ENCODE results near the gene SEC24C.
"Not testable (repeated sequence)": the region's sequence is repeated elsewhere in the genome, so short reads cannot be mapped to it uniquely, and the experiment has no call there.

The SEC24C gene

GRCh38 chr10:73731588-73732375 lies 12.4 kb upstream of the SEC24C start:
- no peak for DNase-seq (ENCODE audit: low spot score)

- DNase-seq (ENCODE audit: low spot score), result no peak
Measured at GRCh38 chr10:73732426-73732825, 11.7 kb upstream of the SEC24C start.

- DNase-seq (ENCODE audit: low spot score), result no peak
Measured at GRCh38 chr10:73732931-73733623, 11.1 kb upstream of the SEC24C start.

- DNase-seq (ENCODE audit: low spot score), result no peak
Measured at GRCh38 chr10:73734028-73734720, 10.0 kb upstream of the SEC24C start.

GRCh38 chr10:73734796-73735305 lies 9.3 kb upstream of the SEC24C start:
- no peak for DNase-seq (ENCODE audit: low spot score)

GRCh38 chr10:73740501-73741254 lies 3.5 kb upstream of the SEC24C start:
- DNase-seq (ENCODE audit: low spot score), result not testable (repeated sequence)

- no peak for DNase-seq (ENCODE audit: low spot score)
Measured at GRCh38 chr10:73742454-73742734, 1.8 kb upstream of the SEC24C start.

GRCh38 chr10:73743327-73743904 lies 756 bp upstream of the SEC24C start:
- no peak for DNase-seq (ENCODE audit: low spot score)

GRCh38 chr10:73744664-73744975 lies 448 bp downstream of the SEC24C start:
- DNase-seq (ENCODE audit: low spot score), result peak; percentile 42

GRCh38 chr10:73746721-73747120 lies 2.5 kb downstream of the SEC24C start:
- DNase-seq (ENCODE audit: low spot score), result no peak

GRCh38 chr10:73750819-73751218 lies 6.6 kb downstream of the SEC24C start:
- DNase-seq (ENCODE audit: low spot score), result no peak

- no peak for DNase-seq (ENCODE audit: low spot score)
Measured at GRCh38 chr10:73756183-73756582, 12.0 kb downstream of the SEC24C start.

- no peak for DNase-seq (ENCODE audit: low spot score)
Measured at GRCh38 chr10:73758704-73759511, 14.7 kb downstream of the SEC24C start.

GRCh38 chr10:73759512-73760115 lies 15.4 kb downstream of the SEC24C start:
- no peak for DNase-seq (ENCODE audit: low spot score)

GRCh38 chr10:73761781-73762180 lies 17.6 kb downstream of the SEC24C start:
- no peak for DNase-seq (ENCODE audit: low spot score)

GRCh38 chr10:73762915-73763314 lies 18.7 kb downstream of the SEC24C start:
- DNase-seq (ENCODE audit: low spot score), result no peak

GRCh38 chr10:73763343-73763742 lies 19.2 kb downstream of the SEC24C start:
- DNase-seq (ENCODE audit: low spot score), result no peak

- no peak for DNase-seq (ENCODE audit: low spot score)
Measured at GRCh38 chr10:73765066-73765465, 20.9 kb downstream of the SEC24C start.

- no peak for DNase-seq (ENCODE audit: low spot score)
Measured at GRCh38 chr10:73768881-73769280, 24.7 kb downstream of the SEC24C start.

GRCh38 chr10:73769396-73769795 lies 25.2 kb downstream of the SEC24C start:
- no peak for DNase-seq (ENCODE audit: low spot score)
